ENCODE results near the gene ITIH3. TPM values are rescaled to one million over a fixed set of nuclear protein-coding genes. Genes with fewer than 3 reads are reported as not detected.

The ITIH3 gene
- total RNA-seq, 1 experiment from 2014 or later, result not detected

DNA sequence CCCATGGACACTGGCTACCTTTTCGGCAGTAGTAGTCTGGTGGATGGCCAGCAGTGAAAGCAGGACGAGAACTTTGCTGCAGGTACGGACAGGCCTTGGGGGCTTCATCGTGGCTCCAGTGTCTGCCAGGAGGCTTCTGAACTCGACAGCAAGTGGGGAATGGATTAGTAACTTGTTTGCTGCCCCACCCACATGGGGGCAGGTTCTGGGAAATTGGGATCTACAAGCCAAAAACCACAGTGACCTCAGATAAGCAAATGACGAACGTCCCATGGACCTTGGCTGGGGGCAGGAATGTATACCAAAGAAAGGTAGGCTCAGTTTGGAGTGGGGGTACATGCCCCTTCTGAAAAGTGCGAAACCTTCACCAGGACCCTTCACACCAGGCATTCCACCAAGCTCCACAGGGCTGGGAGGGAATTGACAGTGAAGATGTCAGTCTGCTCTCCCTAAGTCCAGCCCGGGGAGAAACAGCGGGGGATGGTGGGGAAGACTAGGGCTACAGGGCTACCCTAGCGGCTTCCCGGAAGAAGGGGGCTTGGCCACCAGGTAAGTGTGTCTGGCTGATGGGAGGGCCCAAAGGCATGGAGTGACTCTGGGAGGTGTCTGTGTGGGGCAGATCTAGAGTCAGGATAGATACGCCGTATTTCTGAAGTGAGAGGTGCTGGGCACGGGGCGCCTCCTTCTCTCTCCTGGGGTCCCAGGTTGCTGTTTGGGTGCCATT is 36.1 kb downstream of the ITIH3 start, which contains the start of gene ITIH4:
Gene ITIH4, minus strand, starts transcription at position 138 of the 724 bp plus-strand sequence. Its CDS starts 30 bp downstream, at position 108.
- no peak within 1 kb of the TSS for H3K14ac ChIP-seq (ENCODE audit: insufficient read depth, low read length)
- no peak within 1 kb of the TSS for H2BK5ac ChIP-seq (ENCODE audit: insufficient read length, low read length)
- H3K79me2 ChIP-seq (ENCODE audit: insufficient read depth, low read length), result no peaks in the 10 kb centered on the region
- no peak within 1 kb of the TSS for H2BK120ac ChIP-seq (ENCODE audit: low read depth, low read length, poor library complexity, severe bottlenecking)
- no CpG with 5 or more reads among the region's 16 CpGs for WGBS (ENCODE audit: extremely low coverage, insufficient read length, low lambda C conversion rate)
- no peak within 1 kb of the TSS for H4K8ac ChIP-seq (replicated peaks; ENCODE audit: insufficient read length, low read depth, low read length)
- no peaks in the 10 kb centered on the region for H3K23me2 ChIP-seq (ENCODE audit: insufficient read length, low read depth, low read length, poor library complexity, severe bottlenecking)
- no peak within 1 kb of the TSS for H3T11ph ChIP-seq (ENCODE audit: low read length)
- H3K4me1 Mint-ChIP-seq, result peaks cover 21 to 35% of the 10 kb centered on the region in 2 experiments
- no peaks in the 10 kb centered on the region; a peak in 1 of 7 replicates for H3K36me3 Mint-ChIP-seq (ENCODE audit: insufficient read depth in 1 of 3, low read depth in 3 of 3)
- H4K5ac ChIP-seq (ENCODE audit: insufficient read length, low read depth, low read length), result no peak within 1 kb of the TSS
- H3K9me3 Mint-ChIP-seq, result no peaks in the 10 kb centered on the region
- no peak within 1 kb of the TSS for H2BK12ac ChIP-seq (ENCODE audit: insufficient read length, low read depth, low read length)
- H3K4me1 ChIP-seq (ENCODE audit: insufficient read depth, low read length), result no peaks in the 10 kb centered on the region
- no peak within 1 kb of the TSS for H3K27ac ChIP-seq (ENCODE audit: insufficient read length, low read depth, low read length)
- no peak within 1 kb of the TSS for H3K23ac ChIP-seq (ENCODE audit: insufficient read length, low read depth, low read length)
- no peaks in the 10 kb centered on the region for H4K20me1 ChIP-seq (ENCODE audit: control insufficient read depth, insufficient read depth, insufficient read length)
- no peak within 1 kb of the TSS for H3K4me3 Mint-ChIP-seq
- no peak for TF ChIP-seq CTCF (conservative IDR thresholded peaks at IDR 0.05)
- no peak within 1 kb of the TSS for H2BK15ac ChIP-seq (ENCODE audit: low read depth, low read length)
- no peak within 1 kb of the TSS for H3K56ac ChIP-seq (ENCODE audit: insufficient read length, low read depth, low read length)
- peak within 1 kb of the TSS in 2 of 3 experiments; percentile 68 to 80; a peak in 2 of 7 replicates for H3K27ac Mint-ChIP-seq
- H2AK5ac ChIP-seq (ENCODE audit: insufficient read length, low read length), result no peak within 1 kb of the TSS
- no peaks in the 10 kb centered on the region for H3K79me1 ChIP-seq (ENCODE audit: insufficient read depth, low read depth, low read length, poor library complexity, severe bottlenecking)
- no peaks in the 10 kb centered on the region for H3K9me3 ChIP-seq (ENCODE audit: control insufficient read depth, low read depth, low read length)
- DNase-seq, result no peak
- H2BK20ac ChIP-seq (ENCODE audit: low read depth, low read length, poor library complexity, severe bottlenecking), result no peak within 1 kb of the TSS
- H3K9ac ChIP-seq (ENCODE audit: extremely low read depth, insufficient read length, low read length), result no peak within 1 kb of the TSS
- no peak within 1 kb of the TSS for H2AFZ ChIP-seq (ENCODE audit: low read length)
- no peaks in the 10 kb centered on the region; the same call in 1 of the 2 replicates for H3K27me3 Mint-ChIP-seq (ENCODE audit: low read depth)
- H3K4me2 ChIP-seq (ENCODE audit: insufficient read depth, insufficient read length, low read length), result no peak within 1 kb of the TSS
- no peaks in the 10 kb centered on the region; the same call in 1 of the 2 replicates for H3K27me3 ChIP-seq (ENCODE audit: insufficient read depth, low read length)
- no peak within 1 kb of the TSS for H4K91ac ChIP-seq (ENCODE audit: insufficient read length, low read depth, low read length)
- no peak within 1 kb of the TSS for H3K18ac ChIP-seq (ENCODE audit: insufficient read length, low read depth, low read length)
- H3K4ac ChIP-seq (ENCODE audit: low read depth, low read length), result no peak within 1 kb of the TSS

Measured in H9 (cell line).